GM18861 (cell line): ENCODE measurements around the gene SPATC1L.

Experiments used
- ATAC-seq: cut with Tn5 transposase; IDR thresholded peaks from one replicate; pipeline ENCODE4 v1.9.1; 2021; ENCODE audit not compliant: unreplicated experiment

Gene SPATC1L

DNA sequence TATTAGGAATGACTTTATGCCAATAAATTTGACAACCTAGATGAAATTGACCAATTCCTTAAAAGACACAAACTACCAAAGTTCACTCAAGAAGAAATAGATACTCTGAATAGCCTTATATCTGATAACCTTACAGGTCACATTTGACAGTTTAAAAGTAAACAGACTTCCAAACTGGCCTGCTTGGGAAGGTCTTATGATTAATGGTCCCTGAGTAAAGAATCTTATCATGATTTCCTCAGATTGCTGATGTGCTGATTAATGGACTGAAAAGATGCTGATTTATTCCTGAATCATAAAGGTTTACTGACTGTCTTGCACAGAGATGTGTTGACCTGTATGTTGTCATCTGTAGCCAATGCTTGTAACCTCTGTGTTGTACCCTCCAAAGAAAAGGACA lies 19.2 kb downstream of the SPATC1L start:
- ATAC-seq = no peak

DNA sequence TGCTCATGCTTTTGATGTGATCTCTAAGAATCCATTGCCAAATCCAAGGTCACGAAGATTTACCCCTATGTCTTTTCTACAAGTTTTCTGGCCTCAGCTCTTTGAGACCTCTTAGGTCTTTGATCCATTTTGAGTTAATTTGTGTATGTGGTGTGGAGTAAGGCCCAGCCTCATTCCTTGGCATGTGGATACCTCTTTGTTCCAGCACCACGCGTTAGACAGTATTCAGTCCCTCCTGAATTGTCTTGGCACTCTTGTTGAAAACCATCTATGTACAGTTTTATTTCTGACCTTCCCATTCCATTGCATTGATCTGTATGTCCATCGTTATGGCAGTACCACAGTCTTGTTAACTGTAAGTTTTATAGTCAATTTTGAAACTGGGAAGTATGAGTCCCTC lies 20.9 kb downstream of the SPATC1L start:
- ATAC-seq = no peak

DNA sequence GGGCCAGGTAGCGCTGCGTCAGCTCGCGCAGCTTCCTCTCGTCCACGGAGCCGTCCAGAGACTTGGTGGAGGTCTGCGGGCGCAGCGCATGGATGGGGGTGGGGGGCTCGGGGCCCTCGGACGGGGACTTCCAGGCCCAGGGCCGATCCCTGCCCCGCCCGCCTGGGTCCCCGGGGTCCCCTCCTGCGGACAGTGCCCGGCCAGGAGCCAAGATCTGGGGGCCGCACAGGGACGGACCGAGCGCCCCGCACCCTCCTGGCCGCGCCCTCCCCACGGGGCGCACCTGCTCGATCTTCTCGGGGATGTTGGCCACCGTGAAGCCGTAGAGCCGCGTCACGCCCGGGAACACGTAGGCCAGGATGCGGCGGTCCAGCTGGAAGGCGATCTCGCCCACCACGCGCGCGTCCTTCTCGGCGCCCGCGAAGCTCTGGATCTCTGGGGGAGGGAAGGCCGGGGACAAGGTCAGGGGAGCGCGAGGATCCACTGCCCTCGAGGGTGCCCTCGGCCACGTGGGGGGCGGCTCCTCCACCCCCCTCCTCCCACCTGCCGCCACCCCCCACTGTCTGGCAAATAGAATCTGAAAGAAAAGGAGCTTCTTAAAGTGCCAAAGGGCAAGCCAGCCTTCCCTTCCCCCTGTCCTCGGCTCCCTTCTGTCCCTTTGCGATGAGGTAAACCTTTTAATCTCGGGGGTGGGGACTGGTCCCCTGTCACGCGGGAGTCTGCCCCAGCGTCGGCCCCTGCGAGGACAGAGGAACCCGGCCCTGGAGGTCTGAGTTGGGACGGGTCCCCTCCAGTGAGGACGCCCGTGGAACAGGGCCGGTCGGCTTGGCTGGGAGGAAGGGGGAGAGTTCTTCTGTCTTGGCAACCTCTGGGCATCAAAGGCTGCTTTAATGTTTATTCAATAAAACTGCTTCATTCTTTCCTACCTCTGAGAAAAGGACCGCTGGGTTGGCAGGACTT lies 22.3 kb downstream of the SPATC1L start:
- no peak for ATAC-seq

DNA sequence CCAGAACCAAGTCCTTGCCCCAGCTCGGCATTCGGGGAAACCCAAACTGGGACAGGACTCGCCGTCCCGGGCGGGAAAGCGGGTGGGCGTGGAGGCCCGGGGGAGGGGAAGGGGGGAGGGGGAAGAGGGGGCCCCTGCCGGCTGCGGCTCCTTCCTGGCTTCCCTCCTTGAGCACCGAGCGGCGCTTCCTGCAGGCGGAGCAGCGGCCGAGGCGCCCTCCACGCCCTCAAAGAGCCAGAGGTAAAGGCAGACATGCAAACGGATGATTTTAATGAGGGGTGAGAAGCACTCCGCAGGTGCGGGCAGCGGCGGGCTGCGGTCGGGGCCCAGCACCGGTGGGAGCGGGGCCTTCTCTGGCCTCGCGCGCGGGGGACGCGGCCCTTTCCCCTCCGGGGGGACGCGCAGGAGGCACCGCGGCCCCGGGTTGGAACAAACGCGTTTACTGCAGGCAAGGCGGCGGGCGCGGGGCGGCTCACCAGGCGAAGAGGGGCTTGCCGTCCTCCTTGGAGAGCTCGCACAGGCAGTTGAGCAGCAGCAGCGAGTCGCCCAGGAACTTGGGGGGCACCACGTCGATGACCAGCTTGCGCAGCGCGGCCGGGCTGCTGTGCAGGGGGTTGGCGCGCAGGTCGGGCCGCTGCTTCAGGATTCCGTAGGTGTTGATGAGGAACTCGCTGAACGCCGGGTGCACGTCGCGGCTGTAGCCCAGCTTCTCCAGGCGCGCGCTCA lies 23.2 kb downstream of the SPATC1L start:
- no peak for ATAC-seq

DNA sequence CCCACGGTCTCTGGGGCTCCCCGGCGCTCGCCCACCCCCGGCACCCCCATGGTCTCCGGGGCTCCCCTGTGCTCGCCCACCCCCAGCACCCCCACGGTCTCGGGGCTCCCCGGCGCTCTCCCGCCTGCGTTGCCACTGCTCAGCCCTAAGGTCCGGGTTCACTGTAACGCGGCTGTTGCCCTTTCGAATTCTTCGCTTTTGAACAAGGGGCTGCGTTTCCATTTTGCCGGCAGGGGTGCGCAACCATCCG lies 23.7 kb downstream of the SPATC1L start:
- no peak for ATAC-seq

DNA sequence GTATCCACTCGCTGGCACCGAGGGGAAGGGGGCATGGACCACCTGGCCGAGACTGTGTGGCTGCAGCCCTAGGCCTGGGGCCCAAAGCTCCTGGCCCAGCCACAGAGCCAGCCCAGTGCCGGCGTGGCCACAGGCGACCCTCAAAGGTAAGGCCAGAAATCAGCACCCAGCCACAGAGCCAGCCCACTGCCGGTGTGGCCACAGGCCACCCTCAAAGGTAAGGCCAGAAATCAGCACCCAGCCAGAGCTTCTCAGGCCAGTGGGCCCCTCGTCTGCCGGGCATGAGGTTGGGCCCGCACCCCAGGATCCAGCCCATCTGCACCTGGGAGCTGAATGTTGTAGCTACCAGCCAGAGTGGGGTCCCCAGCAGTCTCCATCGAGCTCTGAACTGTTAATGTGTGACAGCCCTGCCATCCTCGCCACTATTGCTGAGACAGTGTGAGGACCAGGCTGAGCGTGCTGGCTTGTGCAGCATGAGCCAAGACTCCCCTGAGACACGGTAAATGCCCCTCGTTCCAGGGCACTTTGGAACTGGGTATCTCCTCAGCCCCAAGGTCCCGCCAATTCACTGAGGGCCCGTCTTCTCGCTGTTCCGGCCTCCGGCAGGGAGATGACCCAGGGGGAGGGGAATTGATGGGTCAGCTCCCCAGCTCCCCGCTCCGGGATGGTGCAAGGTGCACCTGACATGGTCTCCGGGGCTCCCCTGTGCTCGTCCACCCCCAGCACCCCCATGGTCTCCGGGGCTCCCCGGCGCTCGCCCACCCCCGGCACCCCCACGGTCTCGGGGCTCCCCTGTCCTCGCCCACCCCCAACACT lies 24.2 kb downstream of the SPATC1L start:
- no peak for ATAC-seq

DNA sequence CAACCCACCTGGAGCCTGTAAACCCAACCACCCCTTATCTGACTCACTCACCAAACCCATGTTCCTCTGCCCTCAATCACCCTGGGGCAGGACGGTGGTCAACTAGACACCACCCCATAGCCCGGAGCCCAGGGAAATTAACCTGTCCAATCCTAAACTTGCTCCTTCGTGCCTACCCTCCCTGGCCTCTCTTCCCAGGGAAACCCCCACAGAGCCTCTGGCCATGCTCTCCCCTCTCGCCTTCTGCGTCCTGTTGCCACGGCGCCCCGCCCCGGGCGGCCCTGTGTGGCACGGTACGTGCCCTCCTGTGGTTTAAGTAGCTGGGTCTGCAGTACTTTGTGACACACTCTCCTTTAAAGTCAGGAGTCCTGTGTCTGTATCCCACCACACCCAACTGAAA lies 24.9 kb downstream of the SPATC1L start:
- no peak for ATAC-seq

DNA sequence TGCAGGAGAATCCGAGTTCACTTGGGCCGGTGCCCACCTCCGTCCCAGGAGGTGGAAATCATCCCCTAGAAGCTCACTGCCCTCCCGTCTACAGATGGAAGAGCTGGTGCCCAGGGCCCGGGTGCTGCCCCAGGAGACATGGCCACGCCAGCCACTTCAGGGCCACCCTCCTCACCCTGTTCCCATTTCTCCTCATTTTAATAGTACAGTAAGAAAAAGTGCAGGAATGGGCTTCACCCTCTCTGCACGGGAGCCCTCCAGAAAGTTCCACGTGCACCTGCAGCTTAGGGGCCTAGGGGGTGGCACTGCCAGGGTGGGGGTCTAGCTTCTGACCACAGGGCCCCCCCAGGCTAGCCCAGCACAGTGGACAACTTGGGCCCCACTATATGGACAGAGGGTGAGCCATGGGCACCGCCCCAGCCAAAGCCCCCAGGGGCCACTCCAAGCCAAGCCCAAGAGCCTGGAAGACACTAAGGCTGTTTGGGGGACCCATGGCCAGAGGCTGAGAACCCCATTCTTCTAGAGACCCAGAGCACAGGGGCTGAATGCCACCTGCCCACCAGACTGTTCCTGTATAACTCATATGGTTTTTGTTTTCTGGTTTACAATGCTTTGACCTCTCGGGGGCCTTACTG lies 25.5 kb downstream of the SPATC1L start:
- ATAC-seq = no peak

DNA sequence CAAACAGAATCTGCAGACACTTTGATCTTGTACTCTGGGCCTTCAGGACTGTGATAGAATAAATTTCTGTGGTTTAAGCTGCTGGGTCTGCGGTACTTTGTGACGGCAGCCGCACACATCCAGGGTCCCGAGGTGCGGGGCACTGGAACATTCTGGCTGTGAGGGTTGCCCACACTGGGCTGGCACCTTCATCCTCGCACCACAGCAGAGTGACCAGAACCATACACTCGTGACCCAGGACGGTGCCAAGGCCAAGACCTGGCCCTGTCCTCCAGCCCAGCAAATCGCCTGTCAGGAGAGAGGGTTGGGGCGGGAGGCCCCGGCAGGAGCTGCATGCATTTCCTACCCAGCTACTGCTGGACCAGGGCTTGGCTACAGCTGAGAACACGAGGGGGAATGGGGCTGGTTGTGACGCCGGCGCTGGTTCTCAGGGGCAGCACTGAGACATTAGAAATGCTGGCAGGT lies 26.2 kb downstream of the SPATC1L start:
- no peak for ATAC-seq

DNA sequence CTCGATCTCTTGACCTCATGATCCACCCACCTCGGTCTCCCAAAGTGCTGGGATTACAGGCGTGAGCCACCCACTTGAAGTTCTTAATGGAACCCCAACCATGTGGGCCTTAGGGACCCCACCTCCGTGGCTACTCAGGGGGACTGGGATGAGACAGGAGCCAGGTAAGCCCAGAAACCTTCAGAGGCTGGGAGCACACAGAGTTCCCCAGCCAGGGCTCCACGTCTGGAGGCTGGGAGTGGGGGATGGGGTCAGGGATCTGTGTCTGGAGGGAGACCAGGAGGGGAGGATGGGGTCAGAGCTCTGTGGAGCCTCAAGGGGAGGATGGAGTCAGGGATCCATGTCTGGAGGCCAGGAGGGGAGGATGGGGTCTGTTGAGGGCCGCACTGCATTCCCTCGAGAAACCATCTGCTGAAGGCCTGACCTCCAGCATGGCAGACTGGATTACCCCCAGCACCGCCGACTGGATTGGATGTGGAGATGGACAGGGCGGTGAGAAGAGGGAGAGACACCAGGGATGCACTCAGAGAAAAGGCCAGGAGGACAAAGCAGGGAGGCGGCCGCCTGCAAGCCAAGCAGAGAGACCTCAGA lies 26.8 kb downstream of the SPATC1L start:
- no peak for ATAC-seq

DNA sequence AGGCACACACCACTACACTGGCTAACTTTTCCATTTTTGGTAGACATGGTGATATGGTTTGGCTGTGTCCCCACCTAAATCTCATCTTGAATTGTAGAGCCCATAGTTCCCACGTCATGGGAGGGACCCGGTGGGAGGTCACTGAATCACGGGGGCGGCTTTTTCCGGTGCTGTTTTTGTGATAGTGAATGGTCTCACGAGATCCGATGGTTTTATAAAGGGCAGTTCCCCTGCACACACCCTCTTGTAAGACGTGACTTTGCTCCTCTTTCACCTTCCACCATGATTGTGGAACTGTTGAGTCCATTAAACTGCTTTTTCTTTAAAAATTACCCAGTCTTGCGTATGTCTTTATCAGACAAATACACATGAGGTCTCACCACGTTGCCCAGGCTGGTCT lies 27.6 kb downstream of the SPATC1L start:
- ATAC-seq = no peak

DNA sequence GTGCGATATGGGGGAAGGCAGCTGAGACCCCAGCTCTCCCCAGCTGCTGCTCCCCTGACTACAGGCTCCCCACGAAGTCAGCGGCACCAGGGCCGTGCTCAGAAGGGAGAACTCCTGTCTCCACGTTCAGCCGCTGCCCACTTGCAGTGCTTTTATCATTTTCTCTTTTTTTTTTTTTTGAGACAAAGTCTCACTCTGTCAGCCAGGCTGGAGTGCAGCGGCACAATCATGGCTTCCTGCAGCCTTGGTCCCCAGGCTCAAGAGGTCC lies 27.9 kb downstream of the SPATC1L start:
- no peak for ATAC-seq

DNA sequence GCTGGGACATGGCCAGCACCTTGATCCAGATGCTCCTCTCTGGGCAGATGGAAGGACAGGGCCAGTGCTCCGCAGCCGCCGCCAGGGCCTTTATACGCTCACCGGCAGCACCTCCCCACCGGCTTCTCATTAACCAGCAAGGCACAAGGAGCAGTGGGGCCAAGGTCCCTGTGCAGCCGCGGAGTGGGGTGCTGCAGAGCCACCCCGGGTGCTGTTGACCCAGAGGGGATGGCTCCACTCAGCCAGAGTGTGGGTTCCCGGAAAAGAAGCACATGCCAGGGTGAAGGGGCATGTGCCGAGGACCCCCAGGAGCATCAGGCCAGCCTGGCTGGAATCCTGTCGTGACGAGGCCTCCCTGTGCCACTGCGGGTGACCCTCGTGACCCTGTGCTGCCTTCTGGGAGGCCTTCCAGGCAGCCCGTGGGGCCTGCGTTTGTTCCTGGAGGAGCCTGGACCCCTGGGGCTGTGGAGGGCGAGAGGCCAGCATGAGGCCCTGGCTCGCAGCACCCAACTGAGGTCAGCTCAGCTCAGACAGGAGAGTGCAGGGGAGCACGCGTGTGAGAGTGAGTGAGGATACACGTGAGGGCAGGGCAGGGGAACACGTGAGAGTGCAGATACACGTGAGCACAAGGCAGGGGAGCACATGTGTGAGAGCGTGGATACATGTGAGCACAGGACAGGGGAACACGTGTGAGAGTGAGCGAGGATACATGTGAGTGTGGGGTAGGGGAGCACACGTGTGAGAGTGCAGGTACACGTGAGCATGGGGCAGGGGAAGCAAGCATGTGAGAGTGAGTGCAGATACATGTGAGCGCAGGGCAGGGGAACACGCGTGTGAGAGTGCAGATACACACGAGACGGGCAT lies 28.5 kb downstream of the SPATC1L start, which contains the start of gene FTCD:
TSS of gene FTCD (minus strand) at position 66 of the 864 bp plus-strand sequence. CDS start at position 10, 56 bp downstream.
- ATAC-seq = no peak

DNA sequence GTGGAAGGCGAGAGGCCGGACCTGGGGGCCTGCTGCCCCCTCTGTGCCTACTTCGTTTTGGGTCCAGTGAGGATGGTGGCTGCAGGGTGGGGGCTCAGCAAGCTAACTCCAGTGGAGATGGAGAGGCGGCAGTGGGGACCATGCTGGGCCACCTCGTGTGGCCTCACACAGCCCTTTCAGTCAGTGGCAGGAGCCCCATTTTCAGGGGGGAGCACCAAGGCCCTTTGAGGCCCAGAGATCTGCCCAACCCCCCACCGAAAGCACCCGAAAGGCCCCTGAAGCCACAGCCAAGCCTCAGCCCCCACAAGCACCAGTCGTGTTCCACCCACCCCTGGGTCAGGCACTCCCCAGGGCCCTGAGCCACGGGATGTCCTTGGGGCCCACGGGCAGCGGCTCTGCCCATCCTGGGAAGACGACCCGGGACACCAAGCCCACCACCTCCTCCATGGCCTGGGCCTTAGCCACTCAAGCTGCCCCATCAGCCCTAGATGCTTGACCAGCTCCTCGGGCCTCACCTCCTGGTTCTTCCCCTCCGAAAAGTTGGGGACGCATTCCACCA lies 29.2 kb downstream of the SPATC1L start:
- no peak for ATAC-seq

DNA sequence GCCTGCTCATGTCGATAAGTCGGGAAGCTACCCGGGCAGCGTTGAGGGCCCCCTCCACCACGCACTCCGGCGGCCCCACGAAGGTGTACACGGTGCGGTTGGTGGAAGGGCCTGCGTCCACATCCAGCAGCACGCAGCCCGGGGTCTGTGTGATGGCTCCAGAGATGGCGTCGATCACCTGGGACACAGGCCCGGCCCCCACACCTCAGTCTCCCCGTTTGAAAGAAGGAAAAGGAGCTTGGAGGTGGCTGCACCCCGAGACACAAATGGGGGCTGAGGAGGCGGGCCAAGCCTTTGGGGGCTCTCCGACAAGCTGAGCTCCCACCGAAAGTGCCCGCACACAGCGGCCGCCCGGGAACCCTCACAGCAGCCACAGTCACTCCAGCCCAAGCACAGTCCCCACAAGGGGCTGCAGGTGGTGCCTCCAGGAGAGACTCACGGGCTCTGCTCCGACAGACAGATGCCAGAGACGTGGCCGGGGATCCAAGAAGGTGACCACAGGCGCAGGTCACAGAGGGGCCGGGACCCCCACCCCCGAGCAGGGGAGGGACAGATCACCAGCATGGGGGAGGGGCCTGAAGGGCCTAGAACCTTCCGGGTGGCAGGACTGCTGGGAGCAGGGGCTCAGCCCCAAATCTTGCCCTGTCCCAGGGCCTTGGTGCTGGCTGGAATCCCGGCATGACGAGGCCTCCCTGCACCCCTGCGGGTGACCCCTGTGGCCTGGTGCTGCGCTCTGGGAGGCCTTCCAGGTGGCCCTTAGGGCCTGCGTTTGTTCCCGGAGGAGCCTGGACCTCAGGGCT lies 29.9 kb downstream of the SPATC1L start:
- no peak for ATAC-seq

DNA sequence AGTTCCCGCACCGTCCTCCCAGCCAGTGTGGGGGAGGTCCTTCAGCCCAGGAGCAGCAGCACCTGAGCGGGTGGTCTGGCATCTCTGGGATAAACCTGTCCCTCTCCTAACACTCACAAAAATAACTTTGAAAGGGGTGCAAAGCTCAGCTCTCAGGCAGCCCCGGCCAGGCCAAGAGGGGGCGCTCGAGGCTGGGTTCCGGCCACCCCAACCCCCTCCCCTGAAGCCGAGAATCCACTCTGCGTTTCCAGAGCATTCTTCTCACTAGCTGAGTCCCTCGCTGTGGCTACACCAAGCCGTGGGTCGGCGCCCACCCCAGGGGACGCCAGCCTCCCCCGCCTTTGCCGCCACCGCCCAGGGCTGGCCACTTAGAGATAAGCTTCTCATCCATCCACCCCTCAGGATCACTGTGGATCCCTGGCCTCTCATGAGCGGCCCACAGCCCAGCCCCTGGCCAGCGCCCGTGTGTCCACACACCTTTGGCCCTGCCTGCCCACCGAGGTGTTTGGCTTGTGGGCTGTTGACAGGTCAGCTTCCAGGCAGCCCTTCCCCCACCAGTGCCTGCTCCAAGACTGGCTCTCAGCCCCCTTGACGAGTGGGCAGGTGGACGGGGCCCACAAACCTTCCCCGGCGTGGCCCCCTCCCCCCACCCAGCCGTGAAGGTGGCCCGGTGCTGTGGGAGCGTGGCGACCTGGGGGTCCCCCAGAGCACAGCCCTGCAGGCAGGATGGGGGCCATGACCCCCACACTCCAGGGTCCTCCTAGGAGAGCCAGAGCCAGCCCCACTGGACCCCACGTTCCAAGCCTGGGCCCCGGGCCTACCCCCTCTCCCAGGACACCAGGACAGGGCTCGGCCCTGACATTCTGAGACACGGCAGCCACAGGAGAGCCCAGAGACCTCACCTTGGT lies 30.8 kb downstream of the SPATC1L start:
- ATAC-seq = no peak

DNA sequence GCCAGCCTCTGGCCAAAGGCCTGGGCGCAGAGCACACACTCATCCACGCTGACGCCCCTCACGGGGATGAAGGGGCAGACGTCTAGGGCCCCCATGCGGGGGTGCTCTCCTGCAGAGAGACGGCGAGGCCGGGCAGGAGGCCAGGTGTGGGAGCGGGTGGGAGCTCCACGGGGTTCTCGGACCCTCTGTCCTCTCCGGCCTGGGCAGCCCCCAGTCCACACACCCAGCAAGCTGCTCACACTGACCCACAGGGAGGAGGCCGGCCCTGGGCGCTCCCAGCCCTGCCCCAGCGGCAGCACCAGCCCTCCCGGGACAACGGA lies 31.4 kb downstream of the SPATC1L start:
- no peak for ATAC-seq
